Keratinocyte (primary cell): ENCODE measurements around the gene CACNA1C. TPM values are rescaled to one million over a fixed set of nuclear protein-coding genes. Genes with fewer than 3 reads are reported as not detected.

Experiments used
- DNase-seq: peaks from one replicate; pipeline ENCODE4 v3.0.0-alpha.2; 2011; ENCODE audit warnings: low read depth, missing footprints, low spot score
- FAIRE-seq: peaks from 2 replicates; lab custom pipeline; 2011; peaks lifted over from hg19 to GRCh38; lab: Jason Lieb, UNC
- H2AFZ ChIP-seq: 2 replicates; pipeline ENCODE4 v1.6.0; 2012; ENCODE audit warnings: low read length, control low read depth, inconsistent platforms; ENCODE audit not compliant: control insufficient read depth
- H3K27ac ChIP-seq: 2 replicates; pipeline ENCODE4 v1.5.1; 2011; ENCODE audit warnings: low read length; ENCODE audit not compliant: control insufficient read depth, insufficient read depth
- H3K27me3 ChIP-seq: 3 replicates; pipeline ENCODE4 v1.6.0; 2011; ENCODE audit warnings: low read length; ENCODE audit not compliant: control insufficient read depth, insufficient read depth; ENCODE audit errors: extremely low read depth
- H3K36me3 ChIP-seq, 2 experiments: 2 replicates in 1 of 2; 3 replicates in 1 of 2; pipeline ENCODE4 v1.5.1; 2011; ENCODE audit warnings: low read length in 2 of 2, mild to moderate bottlenecking in 1 of 2; ENCODE audit not compliant: control insufficient read depth in 2 of 2, insufficient read depth in 2 of 2; ENCODE audit errors: extremely low read depth in 1 of 2
- H3K4me1 ChIP-seq: 3 replicates; pipeline ENCODE4 v1.5.1; 2011; ENCODE audit warnings: low read length; ENCODE audit not compliant: control insufficient read depth, insufficient read depth; ENCODE audit errors: extremely low read depth
- H3K4me2 ChIP-seq: 3 replicates; pipeline ENCODE4 v1.6.0; 2011; ENCODE audit warnings: low read depth, low read length; ENCODE audit not compliant: control insufficient read depth, insufficient read depth; ENCODE audit errors: extremely low read depth
- H3K4me3 ChIP-seq, 3 experiments: fragments of 200-600 bp in 1 of 3; sonication (generic) in 1 of 3; 2 replicates in 2 of 3; 3 replicates in 1 of 3; pipeline ENCODE4 v1.5.1; 2011 to 2016; ENCODE audit warnings: low read length in 3 of 3, mild to moderate bottlenecking in 3 of 3, control low read depth in 2 of 3, inconsistent platforms in 1 of 3, low read depth in 1 of 3, mixed read lengths in 1 of 3, mixed run types in 1 of 3, moderate library complexity in 1 of 3; ENCODE audit not compliant: control insufficient read depth in 2 of 3, insufficient read depth in 2 of 3; ENCODE audit errors: extremely low read depth in 1 of 3
- H3K79me2 ChIP-seq: 2 replicates; pipeline ENCODE4 v1.6.0; 2012; ENCODE audit warnings: low read length; ENCODE audit not compliant: control insufficient read depth, insufficient read depth
- H3K9ac ChIP-seq: 3 replicates; pipeline ENCODE4 v1.6.0; 2011; ENCODE audit warnings: low read length; ENCODE audit not compliant: control insufficient read depth, insufficient read depth; ENCODE audit errors: extremely low read depth
- H3K9me1 ChIP-seq: 3 replicates; pipeline ENCODE4 v1.6.0; 2011; ENCODE audit warnings: low read length; ENCODE audit not compliant: control insufficient read depth, insufficient read depth; ENCODE audit errors: extremely low read depth
- H3K9me3 ChIP-seq: 2 replicates; pipeline ENCODE4 v1.5.1; 2012; ENCODE audit warnings: low read depth, low read length; ENCODE audit not compliant: control insufficient read depth
- H4K20me1 ChIP-seq: 3 replicates; pipeline ENCODE4 v1.6.0; 2011; ENCODE audit warnings: low read length; ENCODE audit not compliant: control insufficient read depth, insufficient read depth; ENCODE audit errors: extremely low read depth
- EZH2 ChIP-seq: IDR thresholded peaks from one replicate; pipeline ENCODE4 v1.6.1; 2012; ENCODE audit warnings: inconsistent platforms, mild to moderate bottlenecking, low read length, moderate library complexity
- dilution Hi-C: fragments of 300-500 bp; cut with MboI; formaldehyde crosslinking; loops from one replicate; pipeline ENCODE4 v1.7.0; 2020; ENCODE audit warnings: low sequenced_read_pairs; ENCODE audit not compliant: extremely low pct_ligation_motif_present
- polyA plus RNA-seq, 5 experiments: library from polyadenylated mRNA; depleted of rRNA in 3 of 5; stranded (reverse) in 3 of 5; stranded (forward) in 1 of 5; unstranded in 1 of 5; fragments of >200 nt; gene quantifications; 1 replicate in 1 of 5; 2 replicates in 3 of 5; 3 replicates in 1 of 5; pipeline versions ENCODE4 v1.2.1 to v1.2.3, GENCODE V29; 2011 to 2012; ENCODE audit warnings: missing spikeins in 2 of 5, low read depth in 1 of 5, low replicate concordance in 1 of 5
- TF ChIP-seq, protein P1 (sequence below), 3 experiments: IDR thresholded peaks in 1 of 3; conservative IDR thresholded peaks in 1 of 3; optimal IDR thresholded peaks in 1 of 3; 2 replicates in 2 of 3; 3 replicates in 1 of 3; pipeline versions ENCODE3 to v1.5.1; 2011; ENCODE audit warnings: low read length in 3 of 3, mild to moderate bottlenecking in 3 of 3, moderate library complexity in 2 of 3, control low read depth in 1 of 3, inconsistent platforms in 1 of 3; ENCODE audit not compliant: insufficient read depth in 2 of 3; ENCODE audit errors: extremely low read depth in 1 of 3

The CACNA1C gene
- polyA plus RNA-seq, 1 donor (not counting 4 experiments of a cell fraction or from before 2014, with no cell fraction given), result not detected

DNA sequence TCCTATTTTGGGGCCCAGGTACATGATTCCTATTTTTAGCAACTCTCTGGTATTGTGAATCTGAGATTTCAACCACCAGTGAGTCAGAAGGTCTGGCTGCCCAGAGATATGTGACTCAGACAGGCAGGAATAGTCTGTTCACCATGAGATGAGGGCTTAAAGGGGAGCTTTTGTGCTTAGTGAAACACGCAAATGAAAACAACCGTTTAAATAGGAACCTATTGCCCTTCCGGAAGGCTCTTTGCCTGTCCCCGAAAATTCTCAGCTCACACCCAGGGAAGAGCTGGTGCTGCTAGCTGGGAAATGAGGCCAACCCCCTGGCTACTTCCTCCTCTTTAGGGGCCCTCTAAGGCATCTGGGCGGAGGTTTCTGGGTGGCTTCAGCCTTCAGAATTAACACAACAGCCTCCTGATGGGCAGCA, 283.6 kb downstream of the CACNA1C start:
- Histone ChIP-seq H4K20me1 (no peaks in the 10 kb centered on the region), H3K27me3 (no peaks in the 10 kb centered on the region), H3K9me3 (no peaks in the 10 kb centered on the region), H3K9ac (no peak overlapping the region), H3K9me1 (no peaks in the 10 kb centered on the region), H3K4me3 (peak overlapping the region in 2 of 3 experiments; percentile 25 to 26), H3K4me1 (peaks cover 8% of the 10 kb centered on the region), H3K4me2 (peak overlapping the region; percentile 41), H3K27ac (peak overlapping the region; percentile 69), H3K79me2 (no peaks in the 10 kb centered on the region), H2AFZ (peak overlapping the region; percentile 65), H3K36me3 (no peaks in the 10 kb centered on the region)
- TF ChIP-seq, protein P1, sequence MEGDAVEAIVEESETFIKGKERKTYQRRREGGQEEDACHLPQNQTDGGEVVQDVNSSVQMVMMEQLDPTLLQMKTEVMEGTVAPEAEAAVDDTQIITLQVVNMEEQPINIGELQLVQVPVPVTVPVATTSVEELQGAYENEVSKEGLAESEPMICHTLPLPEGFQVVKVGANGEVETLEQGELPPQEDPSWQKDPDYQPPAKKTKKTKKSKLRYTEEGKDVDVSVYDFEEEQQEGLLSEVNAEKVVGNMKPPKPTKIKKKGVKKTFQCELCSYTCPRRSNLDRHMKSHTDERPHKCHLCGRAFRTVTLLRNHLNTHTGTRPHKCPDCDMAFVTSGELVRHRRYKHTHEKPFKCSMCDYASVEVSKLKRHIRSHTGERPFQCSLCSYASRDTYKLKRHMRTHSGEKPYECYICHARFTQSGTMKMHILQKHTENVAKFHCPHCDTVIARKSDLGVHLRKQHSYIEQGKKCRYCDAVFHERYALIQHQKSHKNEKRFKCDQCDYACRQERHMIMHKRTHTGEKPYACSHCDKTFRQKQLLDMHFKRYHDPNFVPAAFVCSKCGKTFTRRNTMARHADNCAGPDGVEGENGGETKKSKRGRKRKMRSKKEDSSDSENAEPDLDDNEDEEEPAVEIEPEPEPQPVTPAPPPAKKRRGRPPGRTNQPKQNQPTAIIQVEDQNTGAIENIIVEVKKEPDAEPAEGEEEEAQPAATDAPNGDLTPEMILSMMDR (optimal IDR thresholded peaks at IDR 0.05 in 1 of 3, IDR thresholded peaks at IDR 0.05 in 1 of 3, conservative IDR thresholded peaks at IDR 0.05 in 1 of 3; ENCODE audit: extremely low read depth in 1 of 3, insufficient read depth in 2 of 3, low read length in 3 of 3), result no peak
- dilution Hi-C loops, result no loop called here
- DNase-seq, result peak; percentile 28
- FAIRE-seq, result peak; percentile 88

DNA sequence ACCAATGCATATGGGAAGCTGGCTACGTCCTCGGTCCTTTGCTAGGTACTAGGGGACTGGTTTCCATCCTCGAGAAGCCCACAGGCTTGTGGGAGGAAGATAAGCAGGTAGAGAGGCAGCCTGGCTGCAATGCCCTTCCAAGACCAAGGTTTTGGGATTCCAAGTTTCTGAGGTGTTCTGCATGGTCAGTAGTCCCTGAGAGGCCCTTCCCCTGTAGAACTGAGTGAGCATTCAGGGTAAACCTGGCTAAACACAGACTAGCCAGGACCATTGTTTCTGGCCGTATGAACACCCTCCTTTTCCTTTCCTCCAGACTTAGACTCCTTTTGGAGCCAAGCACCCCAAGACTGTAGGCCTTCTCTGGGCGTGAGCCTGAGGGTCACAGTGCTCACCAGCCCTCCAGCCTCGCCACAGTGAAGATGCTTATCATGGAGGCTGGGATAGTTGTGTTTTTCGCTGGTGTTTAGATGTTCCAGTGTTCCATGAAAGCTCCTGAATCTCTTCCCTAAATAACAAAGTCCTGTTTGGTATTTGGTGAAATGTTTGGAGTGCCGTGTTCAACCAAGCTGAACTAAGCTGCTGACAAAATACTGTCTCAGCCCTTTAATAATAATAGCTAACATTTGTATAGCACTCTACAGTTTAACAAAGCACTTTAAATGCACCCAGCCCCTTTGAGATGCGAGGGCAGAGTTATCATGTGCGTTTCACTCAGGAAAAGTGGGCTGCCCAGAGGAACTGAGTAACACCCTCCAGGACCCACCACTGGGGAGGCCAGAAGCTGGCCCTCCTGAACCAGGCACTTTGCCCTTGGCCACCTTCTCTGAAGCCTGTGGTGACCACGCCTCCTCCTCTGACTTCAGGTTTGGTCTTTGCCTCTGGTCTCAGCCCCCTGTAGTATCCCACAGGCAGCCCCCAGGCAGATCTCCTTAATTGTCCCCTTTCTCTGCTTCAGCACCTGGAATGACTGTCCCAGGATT, 284.5 kb downstream of the CACNA1C start:
- Histone ChIP-seq H2AFZ (no peak overlapping the region), H3K9me3 (no peaks in the 10 kb centered on the region), H3K27me3 (no peaks in the 10 kb centered on the region), H4K20me1 (no peaks in the 10 kb centered on the region), H3K27ac (peak overlapping the region; percentile 69), H3K36me3 (no peaks in the 10 kb centered on the region), H3K9me1 (no peaks in the 10 kb centered on the region), H3K79me2 (no peaks in the 10 kb centered on the region), H3K4me3 (no peak overlapping the region), H3K9ac (no peak overlapping the region), H3K4me2 (peak overlapping the region; percentile 41), H3K4me1 (peaks cover 8% of the 10 kb centered on the region)
- no peak for DNase-seq
- FAIRE-seq, result no peak
- dilution Hi-C loops, result no loop called here
- TF ChIP-seq EZH2, result no peak
